Liver (tissue), 9 donors: Measurements from ENCODE around the gene PPP3CB. TPM values are rescaled to one million over a fixed set of nuclear protein-coding genes. Genes with fewer than 3 reads are reported as not detected.

Experiments used
- DNase-seq: peaks from one replicate; pipeline ENCODE4 v3.0.0-alpha.2; 2017; ENCODE audit warnings: low spot score
- H3K27ac ChIP-seq, 2 donors: one replicate each; pipeline ENCODE4 v1.7.0; 2013; ENCODE audit warnings: inconsistent platforms in 2 of 2, low read length in 2 of 2, control low read depth in 1 of 2, low read depth in 1 of 2, mild to moderate bottlenecking in 1 of 2
- H3K27me3 ChIP-seq, 4 donors: one replicate each; pipeline versions ENCODE4 v1.6.1 to v1.7.0; 2013; ENCODE audit warnings: low read length in 3 of 4, inconsistent platforms in 1 of 4, mild to moderate bottlenecking in 1 of 4, moderate library complexity in 1 of 4; ENCODE audit not compliant: control insufficient read depth in 4 of 4, insufficient read depth in 4 of 4
- H3K36me3 ChIP-seq, 4 donors: one replicate each; pipeline versions ENCODE4 v1.6.1 to v1.7.0; 2013; ENCODE audit warnings: low read length in 3 of 4, mild to moderate bottlenecking in 3 of 4, low read depth in 1 of 4, moderate library complexity in 1 of 4; ENCODE audit not compliant: control insufficient read depth in 4 of 4, insufficient read depth in 3 of 4
- H3K4me1 ChIP-seq, 4 donors: one replicate each; pipeline versions ENCODE4 v1.6.1 to v1.7.0; 2013; ENCODE audit warnings: low read length in 3 of 4, mild to moderate bottlenecking in 3 of 4, moderate library complexity in 1 of 4; ENCODE audit not compliant: control insufficient read depth in 4 of 4, insufficient read depth in 4 of 4
- H3K4me3 ChIP-seq, 3 donors: one replicate each; pipeline versions ENCODE4 v1.6.1 to v1.7.0; 2013; ENCODE audit warnings: low read length in 3 of 3, control low read depth in 1 of 3, low read depth in 1 of 3, mild to moderate bottlenecking in 1 of 3
- H3K9ac ChIP-seq, 2 donors: one replicate each; pipeline ENCODE4 v1.7.0; 2013; ENCODE audit warnings: low read length in 2 of 2, mild to moderate bottlenecking in 2 of 2, moderate library complexity in 2 of 2, control low read depth in 1 of 2, low read depth in 1 of 2
- H3K9me3 ChIP-seq, 4 donors: one replicate each; pipeline versions ENCODE4 v1.6.1 to v1.7.0; 2013; ENCODE audit warnings: low read length in 3 of 4; ENCODE audit not compliant: control insufficient read depth in 4 of 4
- CTCF ChIP-seq: fragments of 150-350 bp; IDR thresholded peaks from 2 replicates; pipeline ENCODE4 v1.5.1; 2017; ENCODE audit warnings: improper control_type of control experiment, low read depth, low read length; ENCODE audit not compliant: missing input control
- EGR1 ChIP-seq, 2 donors: IDR thresholded peaks; 2 replicates each; pipeline ENCODE4 v1.6.1; 2016 to 2018; ENCODE audit warnings: antibody characterized with exemption in 2 of 2, low read depth in 2 of 2
- FOXA1 ChIP-seq: IDR thresholded peaks from 2 replicates; pipeline ENCODE4 v1.6.1; 2016; ENCODE audit warnings: antibody characterized with exemption
- FOXA2 ChIP-seq: IDR thresholded peaks from 2 replicates; pipeline ENCODE4 v1.6.1; 2016; ENCODE audit warnings: antibody characterized with exemption
- HNF4A ChIP-seq, 2 donors: conservative IDR thresholded peaks; 2 replicates each; pipeline ENCODE4 v1.6.1; 2016; ENCODE audit warnings: antibody characterized with exemption in 2 of 2, mild to moderate bottlenecking in 2 of 2
- HNF4G ChIP-seq: IDR thresholded peaks from 2 replicates; pipeline ENCODE4 v1.6.1; 2016; ENCODE audit warnings: antibody characterized with exemption
- NR2F2 ChIP-seq: IDR thresholded peaks from 2 replicates; pipeline ENCODE4 v1.6.1; 2016; ENCODE audit warnings: antibody characterized with exemption
- RAD21 ChIP-seq, 2 donors: IDR thresholded peaks; 2 replicates each; pipeline ENCODE4 v1.6.1; 2016; ENCODE audit warnings: antibody characterized with exemption in 2 of 2, mild to moderate bottlenecking in 2 of 2
- SP1 ChIP-seq: IDR thresholded peaks from 2 replicates; pipeline ENCODE4 v1.6.1; 2018; ENCODE audit warnings: antibody characterized with exemption, mild to moderate bottlenecking
- TAF1 ChIP-seq: conservative IDR thresholded peaks from 2 replicates; pipeline ENCODE4 v1.6.1; 2016; ENCODE audit warnings: antibody characterized with exemption, mild to moderate bottlenecking
- WGBS: extraction: QIAGEN DNeasy Blood & Tissue Kit; methylation state at CpG from one replicate; pipeline ENCODE4 v1.1.7; 2013; 5-methylcytosine and 5-hydroxymethylcytosine counted together
- polyA plus RNA-seq, 2 donors: library from polyadenylated mRNA; stranded (reverse) in 1 of 2; unstranded in 1 of 2; fragments of 200-250 nt in 1 of 2; fragments of >200 nt in 1 of 2; fragmentation: Nextera tagmentation in 1 of 2; extraction: Ambion mirVana in 1 of 2; gene quantifications; one replicate each; pipeline versions ENCODE4 v1.2.1 to v1.2.3, GENCODE V29; 2013 to 2015
- total RNA-seq, 2 donors: library from RNA; depleted of rRNA; stranded (reverse); fragments of >200 nt; gene quantifications; one replicate each; pipeline ENCODE4 v1.2.3, GENCODE V29; 2014
- TF ChIP-seq, protein P1 (sequence below): IDR thresholded peaks from 2 replicates; pipeline ENCODE4 v1.6.1; 2016; ENCODE audit warnings: antibody characterized with exemption
- TF ChIP-seq, protein P2 (sequence below): IDR thresholded peaks from 2 replicates; pipeline ENCODE4 v1.6.1; 2016; ENCODE audit warnings: antibody characterized with exemption
- TF ChIP-seq, protein P3 (sequence below): IDR thresholded peaks from 2 replicates; pipeline ENCODE4 v1.6.1; 2016; ENCODE audit warnings: antibody characterized with exemption, mild to moderate bottlenecking
- TF ChIP-seq, protein P4 (sequence below): IDR thresholded peaks from 2 replicates; pipeline ENCODE4 v1.6.1; 2016; ENCODE audit warnings: antibody characterized with exemption
- donor health status: healthy.
- donor health status: healthy.
- donor health status: healthy.
- donor health status: healthy.
- donor health status: healthy.

Gene PPP3CB
- total and polyA plus RNA-seq, 4 donors: 5.7 to 22.4 (median 11.4) TPM

DNA sequence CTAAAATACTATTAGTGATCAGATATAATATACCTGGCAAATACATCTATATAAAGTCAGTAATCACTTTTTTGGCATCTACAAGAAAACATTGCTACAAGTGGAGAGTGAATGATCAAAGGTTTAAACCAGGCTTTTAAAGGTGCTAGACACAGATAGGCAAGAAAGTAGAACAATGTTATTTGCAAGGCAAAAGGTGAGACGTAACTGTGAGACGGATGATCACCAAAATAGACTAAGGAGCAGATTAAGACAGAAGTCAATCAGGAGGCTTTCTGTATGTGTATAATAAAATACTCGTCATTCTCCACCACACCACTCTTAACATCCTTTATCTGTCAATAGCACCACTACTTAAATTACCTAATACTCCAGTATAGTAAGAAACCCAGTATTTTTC lies 90.3 kb downstream of the PPP3CB start:
- no peaks in the 10 kb centered on the region for H3K9me3 ChIP-seq
- peaks cover 0 to 3% (median under 1%) of the 10 kb centered on the region in 4 donors for H3K36me3 ChIP-seq
- no peak for DNase-seq
- no peak overlapping the region for H3K4me3 ChIP-seq
- WGBS: 95% methylated on average over 3 of the region's 3 CpGs
- H3K9ac ChIP-seq: no peak overlapping the region
- peaks cover 0 to 4% (median 2%) of the 10 kb centered on the region in 4 donors for H3K4me1 ChIP-seq
- no peak overlapping the region for H3K27ac ChIP-seq
- no peaks in the 10 kb centered on the region for H3K27me3 ChIP-seq
- TF ChIP-seq HNF4G: no peak
- TF ChIP-seq, protein P1, sequence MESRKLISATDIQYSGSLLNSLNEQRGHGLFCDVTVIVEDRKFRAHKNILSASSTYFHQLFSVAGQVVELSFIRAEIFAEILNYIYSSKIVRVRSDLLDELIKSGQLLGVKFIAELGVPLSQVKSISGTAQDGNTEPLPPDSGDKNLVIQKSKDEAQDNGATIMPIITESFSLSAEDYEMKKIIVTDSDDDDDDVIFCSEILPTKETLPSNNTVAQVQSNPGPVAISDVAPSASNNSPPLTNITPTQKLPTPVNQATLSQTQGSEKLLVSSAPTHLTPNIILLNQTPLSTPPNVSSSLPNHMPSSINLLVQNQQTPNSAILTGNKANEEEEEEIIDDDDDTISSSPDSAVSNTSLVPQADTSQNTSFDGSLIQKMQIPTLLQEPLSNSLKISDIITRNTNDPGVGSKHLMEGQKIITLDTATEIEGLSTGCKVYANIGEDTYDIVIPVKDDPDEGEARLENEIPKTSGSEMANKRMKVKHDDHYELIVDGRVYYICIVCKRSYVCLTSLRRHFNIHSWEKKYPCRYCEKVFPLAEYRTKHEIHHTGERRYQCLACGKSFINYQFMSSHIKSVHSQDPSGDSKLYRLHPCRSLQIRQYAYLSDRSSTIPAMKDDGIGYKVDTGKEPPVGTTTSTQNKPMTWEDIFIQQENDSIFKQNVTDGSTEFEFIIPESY: no peak
- no peak for TF ChIP-seq TAF1
- TF ChIP-seq, protein P2, sequence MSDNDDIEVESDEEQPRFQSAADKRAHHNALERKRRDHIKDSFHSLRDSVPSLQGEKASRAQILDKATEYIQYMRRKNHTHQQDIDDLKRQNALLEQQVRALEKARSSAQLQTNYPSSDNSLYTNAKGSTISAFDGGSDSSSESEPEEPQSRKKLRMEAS: no peak
- no peak for TF ChIP-seq CTCF
- TF ChIP-seq NR2F2: no peak
- TF ChIP-seq RAD21 (IDR thresholded peaks at IDR 0.05): no peak
- no peak for TF ChIP-seq HNF4A (conservative IDR thresholded peaks at IDR 0.05)
- no peak for TF ChIP-seq FOXA1
- TF ChIP-seq, protein P3, sequence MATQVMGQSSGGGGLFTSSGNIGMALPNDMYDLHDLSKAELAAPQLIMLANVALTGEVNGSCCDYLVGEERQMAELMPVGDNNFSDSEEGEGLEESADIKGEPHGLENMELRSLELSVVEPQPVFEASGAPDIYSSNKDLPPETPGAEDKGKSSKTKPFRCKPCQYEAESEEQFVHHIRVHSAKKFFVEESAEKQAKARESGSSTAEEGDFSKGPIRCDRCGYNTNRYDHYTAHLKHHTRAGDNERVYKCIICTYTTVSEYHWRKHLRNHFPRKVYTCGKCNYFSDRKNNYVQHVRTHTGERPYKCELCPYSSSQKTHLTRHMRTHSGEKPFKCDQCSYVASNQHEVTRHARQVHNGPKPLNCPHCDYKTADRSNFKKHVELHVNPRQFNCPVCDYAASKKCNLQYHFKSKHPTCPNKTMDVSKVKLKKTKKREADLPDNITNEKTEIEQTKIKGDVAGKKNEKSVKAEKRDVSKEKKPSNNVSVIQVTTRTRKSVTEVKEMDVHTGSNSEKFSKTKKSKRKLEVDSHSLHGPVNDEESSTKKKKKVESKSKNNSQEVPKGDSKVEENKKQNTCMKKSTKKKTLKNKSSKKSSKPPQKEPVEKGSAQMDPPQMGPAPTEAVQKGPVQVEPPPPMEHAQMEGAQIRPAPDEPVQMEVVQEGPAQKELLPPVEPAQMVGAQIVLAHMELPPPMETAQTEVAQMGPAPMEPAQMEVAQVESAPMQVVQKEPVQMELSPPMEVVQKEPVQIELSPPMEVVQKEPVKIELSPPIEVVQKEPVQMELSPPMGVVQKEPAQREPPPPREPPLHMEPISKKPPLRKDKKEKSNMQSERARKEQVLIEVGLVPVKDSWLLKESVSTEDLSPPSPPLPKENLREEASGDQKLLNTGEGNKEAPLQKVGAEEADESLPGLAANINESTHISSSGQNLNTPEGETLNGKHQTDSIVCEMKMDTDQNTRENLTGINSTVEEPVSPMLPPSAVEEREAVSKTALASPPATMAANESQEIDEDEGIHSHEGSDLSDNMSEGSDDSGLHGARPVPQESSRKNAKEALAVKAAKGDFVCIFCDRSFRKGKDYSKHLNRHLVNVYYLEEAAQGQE: no peak
- no peak for TF ChIP-seq EGR1 (IDR thresholded peaks at IDR 0.05; ENCODE audit: low read depth in 2 of 2)
- TF ChIP-seq, protein P4, sequence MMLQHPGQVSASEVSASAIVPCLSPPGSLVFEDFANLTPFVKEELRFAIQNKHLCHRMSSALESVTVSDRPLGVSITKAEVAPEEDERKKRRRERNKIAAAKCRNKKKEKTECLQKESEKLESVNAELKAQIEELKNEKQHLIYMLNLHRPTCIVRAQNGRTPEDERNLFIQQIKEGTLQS: no peak
- no peak for TF ChIP-seq FOXA2
- TF ChIP-seq SP1: no peak

- Histone ChIP-seq H3K36me3 (peaks cover 0 to 3% (median under 1%) of the 10 kb centered on the region in 4 donors), H3K9ac (no peak overlapping the region), H3K9me3 (no peaks in the 10 kb centered on the region), H3K4me1 (peaks cover 0 to 3% (median under 1%) of the 10 kb centered on the region in 4 donors), H3K4me3 (no peak overlapping the region), H3K27ac (no peak overlapping the region), H3K27me3 (no peaks in the 10 kb centered on the region)
- no peak for TF ChIP-seq HNF4A (conservative IDR thresholded peaks at IDR 0.05)
- no peak for DNase-seq
- 96% methylated on average over 9 of the region's 9 CpGs for WGBS
These were observed 91.1 kb downstream of the PPP3CB start for GRCh38 chr10:73404690-73405089.
